ENCODE data around the gene CEP70.
"Not testable (repeated sequence)": the region's sequence is repeated elsewhere in the genome, so short reads cannot be mapped to it uniquely, and the experiment has no call there.

The CEP70 gene

DNA sequence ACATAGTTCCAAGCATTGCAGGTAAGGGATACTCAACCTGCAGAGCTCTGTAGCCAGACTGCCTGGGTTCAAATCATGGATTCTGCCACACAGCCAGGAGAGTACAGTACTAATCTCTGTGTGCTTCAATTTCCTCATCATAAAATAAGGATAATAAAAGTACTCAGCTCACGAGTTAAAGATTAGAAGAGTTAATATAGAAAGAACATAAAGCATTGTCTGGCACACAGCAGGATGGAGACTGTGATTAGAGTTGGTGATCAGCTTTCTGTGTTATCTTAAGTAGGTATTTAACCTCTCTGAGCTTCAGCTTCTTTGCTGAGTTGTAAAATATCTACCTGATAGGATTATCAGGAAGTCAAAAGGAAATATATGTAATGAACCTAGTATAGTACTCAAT lies 2.7 kb downstream of the CEP70 start:
- DNase-seq = no peak

DNA sequence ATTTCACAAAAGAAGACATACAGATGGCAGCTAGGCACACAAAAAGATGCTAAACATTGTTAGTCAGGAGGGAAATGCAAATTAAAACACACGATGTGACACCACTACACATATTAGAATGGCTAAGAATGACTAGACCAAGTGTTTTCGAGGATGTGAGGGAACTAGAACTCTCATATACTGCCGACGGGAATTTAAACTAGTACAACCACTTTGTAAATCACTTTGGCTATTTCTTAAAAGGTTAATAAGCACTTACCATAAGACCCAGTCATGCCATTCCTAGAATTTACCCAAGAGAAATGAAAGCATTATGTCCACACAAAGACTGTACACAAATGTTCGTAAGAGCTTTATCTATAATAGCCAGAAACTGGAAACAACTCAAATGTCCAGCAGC lies 5.6 kb downstream of the CEP70 start:
- no peak for DNase-seq

DNA sequence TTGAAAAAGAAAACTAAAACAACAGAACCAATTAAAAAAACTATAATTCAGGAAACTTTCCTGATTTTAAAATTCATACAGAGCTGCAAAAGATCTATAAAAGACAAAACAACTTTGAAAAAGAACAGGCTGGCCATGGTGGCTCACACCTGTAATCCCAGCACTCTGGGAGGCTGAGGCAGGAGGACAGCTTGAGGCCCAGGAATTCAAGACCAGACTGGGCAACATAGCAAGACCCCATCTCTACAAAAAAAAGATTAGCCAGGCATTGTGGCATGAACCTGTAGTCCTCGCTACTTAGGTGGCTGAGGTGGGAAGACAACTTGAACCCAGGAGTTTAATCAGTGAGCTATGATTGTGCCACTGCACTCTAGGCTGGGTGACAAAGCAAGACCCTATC lies 6.7 kb downstream of the CEP70 start:
- no peak for DNase-seq

DNA sequence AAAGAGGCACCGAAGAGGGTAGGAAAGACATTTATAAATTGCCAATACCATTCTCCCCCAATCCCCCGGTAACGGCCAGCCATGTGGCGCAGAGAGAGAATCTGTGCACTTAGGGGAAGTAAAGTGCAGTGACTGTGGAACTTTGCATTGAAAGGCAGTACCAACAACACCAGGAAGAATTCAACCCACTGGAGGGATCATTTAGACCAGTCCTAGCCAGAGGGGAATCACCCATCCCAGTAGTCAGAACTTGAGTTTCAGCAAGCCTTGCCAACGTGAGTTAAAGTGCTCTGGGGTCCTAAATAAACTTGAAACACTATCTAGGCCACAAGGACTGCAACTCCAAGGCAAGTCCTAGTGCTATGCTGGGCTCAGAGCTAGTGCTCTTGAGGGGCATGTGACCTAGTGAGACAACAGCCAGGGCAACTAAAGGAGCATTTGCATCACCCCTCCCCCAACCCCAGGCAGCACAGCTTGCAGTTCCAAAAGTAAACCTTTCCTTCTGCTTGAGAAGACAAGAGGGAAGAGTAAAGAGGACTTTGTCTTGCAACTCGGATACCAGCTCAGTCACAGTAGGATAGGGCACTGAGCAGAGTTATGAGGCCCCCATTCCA lies 15.0 kb downstream of the CEP70 start:
- DNase-seq = no peak

DNA sequence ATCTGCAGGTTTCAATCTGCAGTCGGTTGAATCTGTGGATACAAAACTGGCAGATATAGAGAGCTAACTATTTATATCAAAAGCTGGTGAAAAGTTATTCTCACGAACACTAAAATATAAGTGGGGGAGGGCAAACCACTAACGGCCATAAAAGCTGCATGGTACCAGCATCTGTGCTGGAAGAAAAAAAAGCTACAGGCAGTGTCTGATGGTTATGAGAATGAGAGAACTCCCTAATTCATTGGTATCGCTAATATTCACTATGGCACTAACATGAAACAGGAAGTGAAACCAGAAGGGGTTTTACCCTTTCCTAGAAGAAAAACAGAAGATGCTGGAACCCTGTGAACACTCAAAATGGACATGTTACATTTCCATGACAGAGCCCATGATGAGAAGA lies 15.9 kb downstream of the CEP70 start:
- DNase-seq = no peak

DNA sequence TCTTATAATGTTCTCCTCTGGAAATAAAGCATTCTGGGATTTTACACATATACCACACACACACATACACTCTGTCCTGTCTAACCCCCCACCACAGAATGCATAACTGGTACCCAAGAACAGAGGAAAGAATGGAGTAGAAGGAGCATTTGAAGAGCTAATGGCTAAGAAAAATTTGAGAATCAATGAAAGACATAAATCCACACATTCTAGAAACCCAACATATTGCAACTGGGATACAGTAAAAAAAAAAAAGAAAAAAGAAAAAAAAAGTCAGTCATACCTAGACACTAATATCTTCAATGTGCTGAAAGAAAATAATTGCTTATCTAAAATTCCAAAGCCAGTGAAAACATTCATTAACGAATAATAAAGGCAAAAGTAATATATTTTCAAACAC lies 20.9 kb downstream of the CEP70 start:
- DNase-seq = no peak

DNA sequence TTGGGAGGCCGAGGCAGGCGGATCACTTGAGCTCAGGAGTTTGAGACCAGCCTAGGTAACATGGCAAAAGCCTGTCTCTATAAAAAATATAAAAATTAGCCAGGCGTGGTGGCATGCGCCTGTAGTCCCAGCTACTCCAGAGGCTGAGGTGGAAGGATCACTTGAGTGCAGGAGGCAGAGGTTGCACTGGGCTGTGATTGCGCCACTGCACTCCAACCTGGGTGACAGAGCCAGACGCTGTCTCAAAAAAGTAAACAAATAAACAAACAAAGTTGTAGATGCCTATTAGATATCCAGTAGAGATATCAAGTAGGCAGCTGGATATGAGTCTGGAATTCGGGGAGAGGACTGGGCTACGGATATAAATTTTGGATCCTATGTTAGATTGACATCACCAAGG lies 24.4 kb downstream of the CEP70 start:
- not testable (repeated sequence) for DNase-seq

DNA sequence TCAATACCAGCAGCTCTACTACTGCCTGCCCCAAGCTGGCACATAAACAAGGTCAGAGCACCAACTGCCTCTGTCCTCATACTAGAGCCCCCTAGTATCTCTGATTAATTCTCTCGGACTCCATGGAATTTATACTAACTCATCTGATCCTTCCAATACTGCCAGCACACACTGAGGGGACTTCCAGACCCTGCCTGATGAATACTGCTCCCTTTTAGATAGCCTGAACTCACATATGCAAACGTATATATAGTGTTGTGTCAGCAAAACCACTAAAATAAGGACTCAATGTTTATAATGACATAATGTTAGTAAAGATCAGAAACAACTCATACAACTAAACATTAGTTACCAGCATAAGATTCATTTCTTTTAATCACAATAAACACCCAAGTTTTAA lies 25.0 kb downstream of the CEP70 start:
- no peak for DNase-seq

DNA sequence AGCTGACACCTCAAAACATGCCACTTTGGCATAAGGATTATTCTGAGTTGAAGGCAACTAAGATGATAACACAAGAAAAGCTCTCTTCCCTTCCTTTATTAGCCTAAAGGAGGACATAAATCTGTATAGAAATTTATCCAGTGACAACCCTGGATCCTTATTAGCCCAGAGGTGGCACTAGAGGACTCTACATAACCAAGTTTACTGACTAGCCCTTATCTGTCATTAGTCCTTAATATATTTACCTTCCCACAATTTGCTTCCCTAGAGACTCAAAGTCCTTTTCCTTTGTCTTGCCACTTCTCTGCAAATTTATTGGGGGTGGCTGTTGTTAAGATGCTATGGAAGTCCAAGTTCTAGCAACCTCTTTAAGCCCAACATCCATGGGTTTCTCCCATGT lies 26.7 kb downstream of the CEP70 start:
- DNase-seq = no peak

DNA sequence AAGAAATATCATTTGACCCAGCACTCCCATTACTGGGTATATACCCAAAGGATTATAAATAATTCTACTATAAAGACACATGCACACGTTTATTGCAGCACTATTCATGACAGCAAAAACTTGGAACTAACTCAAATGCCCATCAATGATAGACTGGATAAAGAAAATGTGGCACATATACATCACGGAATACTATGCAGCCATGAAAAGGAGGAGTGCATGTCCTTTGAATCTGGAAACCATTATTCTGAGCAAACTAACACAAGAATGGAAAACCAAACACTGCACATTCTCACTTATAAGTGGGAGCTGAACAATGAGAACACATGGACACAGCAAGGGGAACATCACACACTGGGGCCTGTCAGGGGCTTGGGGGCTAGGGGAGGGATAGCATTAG lies 27.8 kb downstream of the CEP70 start:
- DNase-seq = not testable (repeated sequence)

DNA sequence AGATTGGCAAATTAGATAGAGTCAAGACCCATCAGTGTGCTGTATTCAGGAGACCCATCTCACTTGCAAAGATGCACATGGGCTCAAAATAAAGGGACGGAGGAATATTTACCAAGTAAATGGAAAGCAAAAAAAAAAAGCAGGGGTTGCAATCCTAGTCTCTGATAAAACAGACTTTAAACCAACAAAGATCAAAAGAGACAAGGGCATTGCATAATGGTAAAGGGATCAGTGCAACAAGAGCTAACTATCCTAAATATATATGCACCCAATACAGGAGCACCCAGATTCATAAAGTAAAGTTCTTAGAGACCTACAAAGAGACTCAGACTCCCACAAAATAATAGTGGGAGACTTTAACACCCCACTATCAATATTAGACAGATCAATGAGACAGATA lies 31.2 kb downstream of the CEP70 start:
- not testable (repeated sequence) for DNase-seq

DNA sequence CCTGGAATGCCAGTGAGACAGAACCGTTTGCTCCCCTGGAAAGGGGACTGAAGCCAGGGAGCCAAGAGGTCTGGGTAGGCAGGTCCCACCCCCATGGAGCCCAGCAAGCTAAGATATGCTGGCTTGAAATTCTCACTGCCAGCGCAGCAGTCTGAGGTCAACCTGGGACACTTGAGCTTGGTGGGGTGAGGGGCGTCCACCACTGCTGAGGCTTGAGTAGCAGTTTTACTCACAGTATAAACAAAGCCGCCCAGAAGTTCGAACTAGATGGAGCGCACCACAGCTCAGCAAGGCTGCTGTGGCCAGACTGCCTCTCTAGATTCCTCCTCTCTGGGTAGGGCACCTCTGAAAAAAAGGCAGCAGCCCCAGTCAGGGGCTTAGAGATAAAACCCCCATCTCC lies 33.6 kb downstream of the CEP70 start:
- DNase-seq = no peak

DNA sequence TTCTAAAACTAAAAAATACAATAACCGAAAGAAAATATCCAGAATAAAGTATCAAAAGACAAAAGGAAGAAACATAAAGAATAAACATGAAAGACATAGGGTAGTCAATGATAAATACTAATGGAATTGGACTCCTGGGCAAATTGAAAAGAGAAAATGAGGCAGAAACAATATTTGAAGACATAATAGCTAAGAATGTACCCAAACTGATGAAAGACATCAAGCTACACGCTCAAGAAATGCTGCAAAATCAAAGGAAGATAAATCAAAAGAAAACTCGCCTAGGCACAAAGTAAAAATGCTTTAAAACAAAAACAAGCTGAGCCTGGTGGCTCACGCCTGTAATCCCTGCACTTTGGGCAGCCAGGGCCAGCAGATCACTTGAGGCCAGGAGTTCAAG lies 34.9 kb downstream of the CEP70 start:
- DNase-seq = no peak

DNA sequence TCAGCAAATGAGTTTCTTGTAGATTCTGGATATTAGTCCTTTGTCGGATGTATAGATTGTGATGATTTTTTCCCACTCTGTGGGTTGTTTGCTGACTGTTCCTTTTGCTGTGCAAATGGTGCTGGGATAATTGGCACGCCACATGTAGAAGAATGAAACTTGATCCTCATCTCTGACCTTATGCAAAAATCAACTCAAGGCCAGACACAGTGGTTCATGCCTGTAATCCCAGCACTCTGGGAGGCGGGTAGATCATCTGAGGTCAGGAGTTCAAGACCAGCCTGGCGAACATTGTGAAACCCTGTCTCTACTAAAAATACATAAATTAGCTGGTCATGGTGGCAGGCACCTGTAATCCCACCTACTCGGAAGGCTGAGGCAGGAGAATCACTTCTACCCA lies 39.3 kb downstream of the CEP70 start:
- DNase-seq = not testable (repeated sequence)

DNA sequence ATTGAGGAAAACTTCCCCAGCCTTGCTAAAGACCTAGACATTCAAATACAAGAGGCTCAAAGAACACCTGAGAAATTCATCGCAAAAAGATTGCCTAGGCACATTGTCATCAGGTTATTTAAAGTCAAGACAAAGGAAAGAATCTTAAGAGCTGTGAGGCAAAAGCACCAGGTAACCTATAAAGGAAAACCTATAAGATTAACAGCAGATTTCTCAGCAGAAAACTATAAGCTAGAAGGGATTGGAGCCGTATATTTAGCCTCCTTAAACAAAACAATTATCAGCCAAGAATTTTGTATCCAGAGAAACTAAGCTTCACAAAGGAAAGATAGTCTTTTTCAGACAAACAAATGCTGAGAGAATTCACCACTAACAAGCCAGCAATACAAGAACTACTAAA lies 43.1 kb downstream of the CEP70 start:
- DNase-seq = not testable (repeated sequence)

DNA sequence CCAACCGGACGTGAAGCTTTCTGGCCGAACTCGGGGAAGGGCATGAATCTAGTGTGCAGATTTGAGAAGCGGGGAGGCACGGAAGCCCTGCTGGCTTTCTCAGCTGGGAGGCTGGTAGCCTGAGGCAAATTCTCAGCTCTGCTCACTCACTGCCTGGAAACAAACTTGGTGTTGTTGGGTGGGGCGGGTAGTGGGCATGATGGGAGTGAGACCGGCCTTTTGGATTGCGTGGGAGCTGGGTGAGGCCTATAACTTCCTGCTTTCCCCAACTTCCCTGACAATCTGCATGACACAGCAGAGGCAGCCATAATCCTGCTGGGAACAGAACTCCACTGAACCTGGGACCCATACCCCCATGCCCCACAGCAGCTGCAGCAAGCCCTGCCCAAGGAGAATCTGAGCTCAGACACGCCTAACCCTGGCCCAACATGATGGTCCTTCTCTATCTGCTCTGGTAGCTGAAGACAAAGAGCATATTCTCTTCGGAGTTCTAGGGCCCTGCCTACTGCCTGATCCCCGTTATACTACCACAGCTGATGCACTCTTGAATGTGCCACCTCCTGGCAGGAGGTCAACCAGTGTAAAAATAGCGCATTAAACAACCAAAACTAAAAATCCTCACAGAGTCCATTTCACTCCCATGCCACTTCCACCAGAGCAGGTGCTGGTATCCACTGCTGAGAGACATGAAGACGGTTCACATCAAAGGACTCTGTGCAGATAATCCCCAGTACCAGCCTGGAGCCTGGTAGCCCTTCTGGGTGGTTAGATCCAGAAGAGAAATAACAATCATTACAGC lies 44.7 kb downstream of the CEP70 start:
- DNase-seq = no peak

DNA sequence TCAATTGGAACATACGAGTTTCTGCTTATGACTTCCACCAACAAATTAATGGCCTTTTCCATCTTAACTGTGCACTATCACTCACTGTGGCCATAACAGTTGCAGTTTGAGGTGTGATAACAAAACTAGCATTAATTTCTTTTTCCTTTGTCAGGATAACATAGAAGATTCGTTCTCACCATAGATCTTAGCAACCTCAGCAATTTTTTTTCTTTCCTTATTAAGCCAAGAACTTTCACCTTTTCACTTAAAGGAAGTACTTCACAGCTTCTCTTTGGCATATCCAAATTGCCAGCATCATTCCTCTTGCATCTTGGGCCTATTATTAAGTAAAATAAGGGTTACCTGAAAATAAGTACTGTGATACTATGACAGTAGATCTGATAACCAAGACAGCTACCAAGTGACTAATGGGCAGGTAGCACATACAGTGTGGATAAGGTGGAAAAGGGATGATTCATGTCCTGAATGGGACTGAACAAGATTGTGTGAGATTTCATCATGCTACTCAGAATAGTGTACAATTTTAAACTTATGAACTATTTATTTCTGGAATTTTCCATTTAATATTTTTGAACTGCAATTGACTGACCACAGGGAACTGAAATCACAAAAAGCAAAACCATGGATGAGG lies 46.6 kb downstream of the CEP70 start:
- DNase-seq = no peak

DNA sequence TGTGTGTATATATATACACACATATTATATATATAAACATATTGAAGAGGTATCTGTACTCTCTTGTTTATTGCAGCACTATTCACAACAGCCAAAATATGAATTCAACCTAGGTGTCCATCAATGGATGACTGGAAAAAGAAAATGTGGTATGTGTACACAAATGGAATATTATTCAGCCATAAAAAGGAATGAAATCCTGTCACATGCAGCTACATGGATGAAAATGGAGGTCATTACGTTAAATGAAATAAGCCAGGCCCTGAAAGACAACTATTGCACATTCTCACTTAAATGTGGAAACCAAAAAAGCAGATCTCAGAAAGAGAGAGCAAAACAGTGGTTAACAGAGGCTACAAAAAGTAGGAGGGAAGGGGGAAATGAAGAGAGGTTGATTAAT lies 49.5 kb downstream of the CEP70 start:
- no peak for DNase-seq

DNA sequence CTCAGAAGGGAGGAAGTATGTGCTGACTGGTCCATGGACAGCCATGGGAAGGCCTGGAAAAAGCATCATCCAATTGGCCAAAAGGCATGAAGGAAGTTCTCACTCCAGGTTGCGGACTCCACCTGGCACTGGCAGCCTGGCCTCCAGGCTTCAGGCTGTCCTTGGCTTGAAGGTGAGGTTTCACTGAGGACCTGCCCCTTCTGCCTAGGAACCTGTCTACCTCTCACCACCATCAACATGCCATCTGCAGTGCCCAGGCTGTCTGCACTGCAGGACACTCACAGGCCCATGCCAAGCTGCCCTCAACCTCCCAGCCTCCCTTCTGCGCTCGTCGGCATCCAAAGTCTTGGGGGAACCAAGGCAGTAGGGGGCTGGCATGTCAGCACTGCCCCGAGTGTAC lies 51.1 kb downstream of the CEP70 start:
- DNase-seq = no peak

DNA sequence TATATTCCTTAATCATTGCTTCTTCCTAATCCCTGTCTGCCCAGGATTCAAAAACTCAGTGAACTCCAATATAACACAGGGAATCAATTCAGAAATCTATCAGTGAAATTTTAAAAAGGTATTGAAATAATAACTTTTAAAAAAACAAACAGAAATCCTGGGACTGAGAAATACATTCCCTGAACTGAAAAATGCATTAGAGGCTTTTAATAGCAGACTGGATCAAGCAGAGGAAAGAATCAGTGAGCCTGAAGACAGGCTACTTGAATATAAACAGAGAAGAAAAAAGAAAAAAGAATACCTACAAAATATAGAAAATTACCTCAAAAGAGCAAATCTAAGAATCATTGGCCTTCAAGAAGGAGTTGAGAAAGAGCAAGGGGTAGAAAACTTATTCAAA lies 54.7 kb downstream of the CEP70 start:
- DNase-seq = no peak

DNA sequence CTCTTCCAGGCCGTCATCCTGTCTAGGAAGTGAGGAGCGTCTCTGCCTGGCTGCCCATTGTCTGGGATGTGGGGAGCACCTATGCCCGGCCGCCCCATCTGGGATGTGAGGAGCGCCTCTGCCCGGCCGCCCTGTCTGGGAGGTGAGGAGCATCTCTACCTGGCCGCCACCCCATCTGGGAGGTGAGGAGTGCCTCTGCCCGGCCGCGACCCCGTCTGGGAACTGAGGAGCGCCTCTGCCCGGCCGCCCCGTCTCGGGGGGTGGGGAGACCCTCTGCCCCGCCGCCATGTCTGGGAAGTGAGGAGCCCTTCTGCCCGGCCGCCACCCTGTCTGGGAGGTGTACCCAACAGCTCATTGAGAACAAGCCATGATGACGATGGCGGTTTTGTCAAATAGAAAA lies 72.6 kb downstream of the CEP70 start:
- DNase-seq = not testable (repeated sequence)

DNA sequence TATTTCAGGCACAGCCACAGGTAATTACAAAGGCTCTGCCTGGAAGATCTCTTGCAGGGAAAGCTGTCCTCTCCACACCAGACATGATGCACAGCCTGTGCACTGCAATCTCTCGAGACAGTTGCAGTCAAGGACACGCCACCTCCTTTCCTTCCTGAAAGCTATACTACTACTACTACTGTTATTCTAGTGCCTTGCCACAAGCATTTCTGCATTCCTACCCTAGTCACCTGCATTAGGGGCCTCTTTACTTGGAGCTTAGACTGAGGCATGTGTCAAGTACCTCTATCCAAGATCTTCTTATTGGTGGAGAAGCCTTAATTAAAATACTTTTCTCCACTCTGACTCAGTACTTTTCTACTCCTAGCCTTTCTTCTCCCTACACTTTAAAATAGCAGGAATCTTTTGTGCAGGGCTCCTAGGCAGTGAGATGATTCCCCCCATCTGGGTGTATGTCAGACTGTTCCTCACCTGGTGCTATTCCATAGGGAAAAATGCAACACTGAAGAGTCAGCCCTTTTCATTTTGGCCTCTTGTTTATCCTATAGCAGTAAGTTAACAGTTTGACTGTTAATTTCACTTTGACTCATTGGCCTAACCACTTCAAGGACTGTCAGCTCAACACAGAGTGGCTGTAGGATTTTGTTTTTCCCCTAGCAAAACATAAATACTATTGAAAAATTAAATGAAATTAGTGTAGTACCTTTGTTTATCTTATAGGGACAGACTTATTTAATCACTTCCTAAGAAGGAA lies 80.8 kb downstream of the CEP70 start:
- DNase-seq = no peak

DNA sequence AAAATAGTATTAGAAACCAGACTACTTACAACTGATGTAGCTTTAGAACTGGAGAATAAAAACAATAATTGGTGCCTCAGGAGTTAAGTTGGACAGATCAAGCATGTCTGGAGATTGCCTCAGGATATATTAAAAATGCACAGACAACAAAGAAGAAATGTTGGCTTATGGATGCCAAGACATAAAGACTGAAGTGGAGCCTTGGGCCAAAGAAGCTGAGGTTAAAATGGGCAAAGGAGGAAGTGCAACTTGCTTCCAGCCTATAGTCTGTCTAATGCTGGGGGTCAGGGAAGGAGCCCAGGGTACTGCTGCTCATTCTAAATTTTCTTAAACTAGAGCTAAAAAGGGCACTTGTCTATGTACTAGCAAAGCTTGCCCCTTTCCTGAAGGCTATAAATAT lies 82.1 kb downstream of the CEP70 start:
- no peak for DNase-seq

DNA sequence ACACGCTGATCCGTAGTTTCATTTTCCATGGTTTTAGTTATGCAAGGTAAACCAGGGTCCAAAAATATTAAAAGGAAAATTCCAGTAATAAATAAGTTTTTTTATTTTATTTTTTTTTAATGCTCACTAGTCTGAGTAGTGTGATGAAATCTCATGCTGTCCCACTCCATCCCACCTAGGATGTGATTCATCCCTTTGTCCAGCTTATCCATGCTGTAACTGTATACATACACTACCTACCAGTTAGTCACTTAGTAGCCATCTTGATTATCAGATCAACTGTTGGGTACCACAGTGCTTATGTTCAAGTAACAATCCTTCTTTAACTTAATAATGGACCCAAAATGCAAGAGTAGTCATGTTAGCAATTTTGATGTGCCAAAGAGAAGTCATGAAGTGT lies 84.5 kb downstream of the CEP70 start:
- peak; percentile 21 for DNase-seq

Measured in fibroblast of upper back skin (primary cell).